Activated CD4-positive, alpha-beta T cell treated with anti-CD3 and anti-CD28 coated beads for 1 hour (primary cell): ENCODE results near the gene CEP250.

ENCODE experiments used
- DNase-seq: peaks from one replicate; pipeline ENCODE4 v3.0.0-alpha.2; 2020

The CEP250 gene

GRCh38 chr20:35458388-35458787, 3.0 kb downstream of the CEP250 start:
- no peak for DNase-seq

GRCh38 chr20:35461620-35462019, 6.2 kb downstream of the CEP250 start:
- DNase-seq, result no peak

DNA sequence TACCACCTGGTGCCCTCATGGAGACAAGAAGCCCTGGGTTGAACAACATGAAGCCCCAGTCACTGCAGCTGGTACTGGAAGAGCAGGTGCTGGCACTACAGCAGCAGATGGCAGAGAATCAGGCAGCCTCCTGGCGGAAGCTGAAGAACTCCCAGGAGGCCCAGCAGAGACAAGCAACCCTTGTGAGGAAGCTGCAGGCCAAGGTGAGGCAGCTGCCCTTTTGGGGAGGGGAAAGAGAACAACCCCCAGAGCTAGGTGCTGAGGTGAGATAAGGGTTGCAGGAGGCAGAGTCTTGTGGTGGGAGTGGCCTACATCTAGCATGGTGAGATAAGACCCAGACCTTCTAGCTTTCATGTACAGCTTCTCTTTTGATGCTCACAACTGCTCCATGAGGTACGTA, 7.0 kb downstream of the CEP250 start:
- no peak for DNase-seq

- peak; percentile 20 for DNase-seq
These were observed 8.3 kb downstream of the CEP250 start for GRCh38 chr20:35463455-35464300.

GRCh38 chr20:35465976-35466375, 10.6 kb downstream of the CEP250 start:
- no peak for DNase-seq

- no peak for DNase-seq
These were observed 11.5 kb downstream of the CEP250 start for GRCh38 chr20:35466856-35467255.

- no peak for DNase-seq
These were observed 12.2 kb downstream of the CEP250 start for GRCh38 chr20:35467339-35468224.

- no peak for DNase-seq
These were observed 13.4 kb downstream of the CEP250 start for GRCh38 chr20:35468671-35469334.

GRCh38 chr20:35472209-35472608, 16.8 kb downstream of the CEP250 start:
- no peak for DNase-seq

DNA sequence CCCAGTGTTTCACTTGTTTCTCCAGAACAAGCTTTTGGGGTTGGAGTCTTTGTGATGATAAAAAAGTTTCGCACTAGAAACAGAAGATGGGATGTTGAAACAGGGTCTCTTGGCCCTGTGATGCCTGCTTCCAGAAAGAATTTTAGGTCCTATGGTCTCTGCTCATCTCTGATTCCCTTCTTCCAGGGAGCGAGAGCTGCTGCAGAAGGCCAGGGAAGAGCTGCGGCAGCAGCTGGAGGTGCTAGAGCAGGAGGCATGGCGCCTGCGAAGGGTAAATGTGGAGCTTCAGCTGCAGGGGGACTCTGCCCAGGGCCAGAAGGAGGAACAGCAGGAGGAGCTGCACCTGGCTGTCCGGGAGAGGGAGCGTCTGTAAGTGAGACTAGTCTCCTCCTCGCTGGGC, 18.3 kb downstream of the CEP250 start:
- DNase-seq, result no peak

DNA sequence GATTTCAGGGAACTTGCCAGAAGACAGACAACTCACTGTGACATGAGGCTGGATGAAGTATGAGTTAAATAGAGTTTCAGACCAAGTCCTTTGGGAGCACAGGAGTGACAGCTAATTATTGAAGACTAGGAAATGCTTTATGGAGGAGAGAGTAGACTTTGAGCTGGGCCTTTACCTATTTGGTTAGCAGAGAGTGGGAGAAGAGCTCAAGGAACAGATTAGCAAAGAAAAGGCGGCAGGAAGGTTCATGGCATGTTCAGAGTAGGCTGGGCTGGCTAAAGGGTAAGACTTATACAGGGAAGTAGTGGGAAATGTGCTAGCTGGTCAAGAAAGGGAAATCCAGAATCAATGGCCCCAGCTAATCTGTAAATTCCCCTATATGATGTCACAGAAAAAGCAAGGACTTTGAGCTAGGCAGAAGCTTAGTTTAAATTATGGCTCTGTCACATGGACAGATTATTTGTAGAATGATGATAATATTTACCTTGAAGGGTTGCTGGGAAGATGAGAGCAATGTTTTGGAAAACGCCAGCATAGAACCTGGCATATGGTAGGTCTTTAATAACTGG, 19.0 kb downstream of the CEP250 start:
- no peak for DNase-seq

DNA sequence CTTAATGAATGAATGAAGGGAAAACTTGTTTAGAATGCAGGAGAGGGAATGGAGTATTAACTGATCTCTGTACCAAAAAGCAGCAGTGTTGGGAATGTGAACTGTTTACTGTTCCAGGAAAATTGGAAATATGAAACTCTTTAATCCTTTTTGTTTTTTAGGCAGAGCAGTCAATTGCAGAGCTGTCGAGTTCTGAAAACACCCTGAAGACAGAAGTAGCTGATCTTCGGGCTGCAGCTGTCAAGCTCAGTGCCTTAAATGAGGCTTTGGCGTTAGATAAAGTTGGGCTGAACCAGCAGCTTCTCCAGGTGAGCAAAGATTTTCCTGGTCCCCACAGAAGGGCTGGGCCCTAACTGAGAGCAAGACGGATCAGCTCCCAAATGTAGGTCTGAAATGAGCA, 20.9 kb downstream of the CEP250 start:
- DNase-seq, result no peak

GRCh38 chr20:35478804-35479472, 23.5 kb downstream of the CEP250 start:
- DNase-seq, result no peak

DNA sequence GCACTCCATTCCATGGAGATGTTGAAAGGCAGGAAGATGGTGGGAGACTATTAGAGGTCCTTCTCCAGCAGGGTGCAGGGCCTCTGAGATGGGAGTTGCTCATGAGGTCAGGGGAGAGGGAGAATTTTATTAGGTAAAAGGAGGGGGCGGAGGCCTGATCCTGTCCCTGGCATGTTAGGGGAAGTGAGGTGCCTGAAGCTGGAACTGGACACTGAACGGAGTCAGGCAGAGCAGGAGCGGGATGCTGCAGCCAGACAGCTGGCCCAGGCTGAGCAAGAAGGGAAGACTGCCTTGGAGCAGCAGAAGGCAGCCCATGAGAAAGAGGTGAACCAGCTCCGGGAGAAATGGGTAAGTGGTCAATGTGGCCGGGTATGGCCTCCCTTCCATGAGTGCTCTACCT, 24.4 kb downstream of the CEP250 start:
- no peak for DNase-seq

- no peak for DNase-seq
These were observed 32.1 kb downstream of the CEP250 start for GRCh38 chr20:35487479-35487878.

GRCh38 chr20:35489717-35490116, 34.3 kb downstream of the CEP250 start:
- no peak for DNase-seq

DNA sequence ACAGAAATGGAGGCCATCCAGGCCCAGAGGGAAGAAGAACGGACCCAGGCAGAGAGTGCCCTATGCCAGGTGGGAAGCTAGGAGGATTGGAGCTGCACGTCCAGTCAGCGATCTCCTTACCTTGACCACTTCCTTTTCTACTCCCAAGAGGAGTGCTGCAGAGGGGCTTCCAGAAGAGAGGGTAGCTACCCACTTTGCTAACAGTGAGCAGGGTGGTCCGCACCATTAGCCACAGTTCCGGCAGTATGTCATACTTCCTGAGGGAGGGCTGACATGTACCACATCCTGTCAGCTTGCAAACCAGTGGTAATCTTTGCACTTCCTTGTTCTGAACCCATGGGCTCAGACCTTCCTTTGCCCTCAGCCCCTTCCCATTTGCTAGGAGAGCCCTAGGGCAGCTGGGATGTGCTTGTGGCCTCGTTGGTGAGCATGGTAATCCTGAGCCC, 35.4 kb downstream of the CEP250 start:
- peak; percentile 41 for DNase-seq

GRCh38 chr20:35491823-35492222, 36.4 kb downstream of the CEP250 start:
- DNase-seq, result no peak

- DNase-seq, result no peak
These were observed 37.0 kb downstream of the CEP250 start for GRCh38 chr20:35492352-35492751.

GRCh38 chr20:35496481-35496880, 41.1 kb downstream of the CEP250 start:
- no peak for DNase-seq

- no peak for DNase-seq
These were observed 41.9 kb downstream of the CEP250 start for GRCh38 chr20:35497320-35497719.

GRCh38 chr20:35497780-35498189, 42.4 kb downstream of the CEP250 start:
- DNase-seq, result no peak
